GM18907 (cell line): ENCODE measurements around the gene HDLBP.

Experiments used
- ATAC-seq: cut with Tn5 transposase; IDR thresholded peaks from one replicate; pipeline ENCODE4 v1.9.1; 2021; ENCODE audit warnings: mild to moderate bottlenecking, moderate library complexity; ENCODE audit not compliant: unreplicated experiment

Gene HDLBP

GRCh38 chr2:241275910-241276309 lies 39.6 kb downstream of the HDLBP start:
- no peak for ATAC-seq

GRCh38 chr2:241275504-241275903 lies 40.0 kb downstream of the HDLBP start:
- no peak for ATAC-seq

- no peak for ATAC-seq
Observed at GRCh38 chr2:241274127-241274526, 41.3 kb downstream of the HDLBP start.

GRCh38 chr2:241273210-241274020 lies 42.1 kb downstream of the HDLBP start:
- no peak for ATAC-seq

- peak; percentile 49 for ATAC-seq
Observed at GRCh38 chr2:241272303-241273209, 42.9 kb downstream of the HDLBP start.

GRCh38 chr2:241271706-241272302 lies 43.7 kb downstream of the HDLBP start:
- peak; percentile 60 for ATAC-seq

- ATAC-seq = no peak
Observed at GRCh38 chr2:241270531-241270930, 44.9 kb downstream of the HDLBP start.

GRCh38 chr2:241269707-241270520 lies 45.6 kb downstream of the HDLBP start:
- ATAC-seq = no peak

GRCh38 chr2:241268716-241269445 lies 46.6 kb downstream of the HDLBP start:
- no peak for ATAC-seq

GRCh38 chr2:241268306-241268705 lies 47.2 kb downstream of the HDLBP start:
- ATAC-seq = no peak

- no peak for ATAC-seq
Observed at GRCh38 chr2:241267249-241268067, 48.0 kb downstream of the HDLBP start.

- no peak for ATAC-seq
Observed at GRCh38 chr2:241265506-241265905, 50.0 kb downstream of the HDLBP start.

- ATAC-seq = no peak
Observed at GRCh38 chr2:241263061-241263460, 52.4 kb downstream of the HDLBP start.

- no peak for ATAC-seq
Observed at GRCh38 chr2:241261628-241262027, 53.8 kb downstream of the HDLBP start.

- no peak for ATAC-seq
Observed at GRCh38 chr2:241260911-241261310, 54.6 kb downstream of the HDLBP start.

- ATAC-seq = no peak
Observed at GRCh38 chr2:241258505-241259280, 56.8 kb downstream of the HDLBP start.

- no peak for ATAC-seq
Observed at GRCh38 chr2:241257419-241258032, 57.9 kb downstream of the HDLBP start.

GRCh38 chr2:241256168-241256545 lies 59.3 kb downstream of the HDLBP start:
- ATAC-seq = no peak
